Measurements from ENCODE around the gene CLEC3B.

Gene CLEC3B

GRCh38 chr3:45003406-45003805 is 22.7 kb upstream of the CLEC3B start:
- no peak for FAIRE-seq
- no peak for DNase-seq (ENCODE audit: insufficient read length, low spot score)
- no peak for TF ChIP-seq CTCF (IDR thresholded peaks at IDR 0.05; ENCODE audit: insufficient read depth, missing control alignments)

GRCh38 chr3:45003859-45004258 is 22.2 kb upstream of the CLEC3B start:
- DNase-seq (ENCODE audit: insufficient read length, low spot score) (no peak), FAIRE-seq (no peak)
- TF ChIP-seq CTCF (IDR thresholded peaks at IDR 0.05; ENCODE audit: insufficient read depth, missing control alignments) = no peak

- TF ChIP-seq CTCF (IDR thresholded peaks at IDR 0.05; ENCODE audit: insufficient read depth, missing control alignments) = no peak
- DNase-seq (ENCODE audit: insufficient read length, low spot score) (no peak), FAIRE-seq (no peak)
Measured at GRCh38 chr3:45007091-45007490, 19.0 kb upstream of the CLEC3B start.

- TF ChIP-seq CTCF (IDR thresholded peaks at IDR 0.05; ENCODE audit: insufficient read depth, missing control alignments) = no peak
- DNase-seq (ENCODE audit: insufficient read length, low spot score) (no peak), FAIRE-seq (no peak)
Measured at GRCh38 chr3:45008117-45008516, 18.0 kb upstream of the CLEC3B start.

- FAIRE-seq (no peak), DNase-seq (ENCODE audit: insufficient read length, low spot score) (no peak)
- TF ChIP-seq CTCF (IDR thresholded peaks at IDR 0.05; ENCODE audit: insufficient read depth, missing control alignments) = no peak
Measured at GRCh38 chr3:45009868-45010267, 16.2 kb upstream of the CLEC3B start.

GRCh38 chr3:45010811-45011333 is 15.2 kb upstream of the CLEC3B start:
- TF ChIP-seq CTCF (IDR thresholded peaks at IDR 0.05; ENCODE audit: insufficient read depth, missing control alignments) = no peak
- DNase-seq (ENCODE audit: insufficient read length, low spot score) (no peak), FAIRE-seq (no peak)

- FAIRE-seq (no peak), DNase-seq (ENCODE audit: insufficient read length, low spot score) (no peak)
- TF ChIP-seq CTCF (IDR thresholded peaks at IDR 0.05; ENCODE audit: insufficient read depth, missing control alignments) = no peak
Measured at GRCh38 chr3:45011756-45012508, 14.2 kb upstream of the CLEC3B start.
